NCI-H1092 treated with DMSO at 0.1 percent for 48 hours (cell line): ENCODE measurements around the gene ZCCHC24.

Experiments used
- DNase-seq: peaks from one replicate; lab custom pipeline; 2025; lab: John Stamatoyannopoulos, UW

ZCCHC24 gene

DNA sequence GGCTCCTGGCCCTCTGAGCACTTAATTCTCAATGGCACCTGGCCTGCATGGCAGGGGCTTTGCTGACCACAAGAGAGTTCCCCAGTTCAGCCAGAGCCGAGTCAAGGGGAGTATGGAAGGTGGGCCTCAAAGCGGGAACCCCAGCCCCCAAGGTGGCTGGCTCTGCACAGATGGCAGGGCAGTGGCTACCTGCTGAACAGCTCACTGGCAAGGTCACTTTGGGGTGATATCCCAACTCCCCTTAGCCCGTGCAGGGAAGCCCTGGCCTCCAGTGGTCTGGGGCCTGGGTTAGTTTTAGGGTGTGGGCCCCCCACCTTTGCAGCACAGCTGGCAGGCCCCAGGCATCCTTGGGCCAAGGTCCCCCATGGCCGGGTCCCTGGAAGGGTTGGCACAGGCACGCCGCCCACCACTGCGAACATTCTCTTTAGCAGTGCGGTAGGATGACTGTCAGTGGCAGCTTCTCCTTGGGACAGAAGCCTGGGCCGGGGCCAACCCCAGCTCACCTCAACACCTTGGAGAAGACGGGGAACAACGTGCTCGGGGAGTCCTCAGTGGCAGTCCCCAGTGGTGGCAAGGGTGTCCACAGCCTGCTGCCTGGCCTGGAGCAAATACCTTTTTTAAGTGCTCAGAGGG lies 61.3 kb downstream of the ZCCHC24 start:
- DNase-seq = no peak

GRCh38 chr10:79382491-79382941 lies 62.9 kb downstream of the ZCCHC24 start:
- DNase-seq = no peak

DNA sequence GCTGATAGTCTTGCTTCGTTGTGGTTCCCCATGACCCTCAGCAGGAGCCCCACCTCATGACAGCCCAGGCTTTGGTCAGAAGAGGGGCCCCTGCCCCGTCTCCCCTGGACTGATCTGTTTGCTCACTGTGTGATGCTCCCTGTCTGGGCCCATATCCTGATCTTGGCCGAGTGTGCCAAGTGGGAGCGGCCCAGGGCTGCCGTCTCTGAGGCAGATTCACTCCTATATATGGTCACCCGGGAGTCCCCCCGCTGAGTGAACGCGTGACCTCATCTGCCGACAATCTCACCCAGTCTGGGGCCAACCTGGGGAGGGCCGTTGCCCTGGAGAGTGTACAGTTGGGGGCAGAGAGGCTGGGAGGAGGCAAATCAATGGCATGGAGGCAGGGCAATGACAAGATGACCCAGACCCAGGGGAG lies 63.6 kb downstream of the ZCCHC24 start:
- DNase-seq = no peak

DNA sequence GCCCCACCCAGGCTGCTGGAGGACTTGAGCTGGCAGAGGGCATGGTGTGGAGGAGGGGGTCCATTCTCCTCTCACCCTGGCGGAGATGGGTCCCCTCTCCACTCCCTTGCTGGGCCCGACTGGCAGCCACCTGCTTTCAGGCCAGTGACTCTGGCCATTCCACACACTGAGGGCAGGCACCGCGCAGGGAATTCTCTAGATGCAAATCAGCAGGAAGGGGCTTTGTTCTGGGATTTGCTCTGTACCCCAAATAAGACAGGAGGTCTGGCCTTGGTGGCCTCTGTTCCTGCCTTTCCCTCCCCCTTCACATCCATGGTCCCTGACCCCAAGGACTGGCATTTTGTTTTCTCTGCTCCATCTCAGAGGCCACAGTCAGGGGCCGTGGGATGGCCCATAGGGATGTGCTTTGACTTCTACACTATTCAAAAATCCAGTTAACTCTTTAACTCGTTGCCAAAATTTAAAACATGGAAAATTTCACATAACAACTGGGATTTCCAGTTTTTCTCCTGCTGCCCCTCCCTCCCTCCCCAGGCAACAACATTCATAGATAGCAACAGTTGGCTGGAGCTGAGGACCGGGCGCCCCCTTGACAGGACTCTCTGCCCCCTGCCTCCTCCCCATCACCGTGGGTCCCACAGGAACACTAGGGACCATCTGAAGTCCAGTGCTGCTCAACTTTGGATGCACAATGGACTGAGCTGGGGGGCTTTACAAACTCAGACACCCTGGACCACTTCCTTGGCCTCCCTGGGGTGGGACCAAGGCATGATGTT lies 64.3 kb downstream of the ZCCHC24 start:
- no peak for DNase-seq

GRCh38 chr10:79380125-79380945 lies 65.1 kb downstream of the ZCCHC24 start:
- DNase-seq = peak; percentile 6

DNA sequence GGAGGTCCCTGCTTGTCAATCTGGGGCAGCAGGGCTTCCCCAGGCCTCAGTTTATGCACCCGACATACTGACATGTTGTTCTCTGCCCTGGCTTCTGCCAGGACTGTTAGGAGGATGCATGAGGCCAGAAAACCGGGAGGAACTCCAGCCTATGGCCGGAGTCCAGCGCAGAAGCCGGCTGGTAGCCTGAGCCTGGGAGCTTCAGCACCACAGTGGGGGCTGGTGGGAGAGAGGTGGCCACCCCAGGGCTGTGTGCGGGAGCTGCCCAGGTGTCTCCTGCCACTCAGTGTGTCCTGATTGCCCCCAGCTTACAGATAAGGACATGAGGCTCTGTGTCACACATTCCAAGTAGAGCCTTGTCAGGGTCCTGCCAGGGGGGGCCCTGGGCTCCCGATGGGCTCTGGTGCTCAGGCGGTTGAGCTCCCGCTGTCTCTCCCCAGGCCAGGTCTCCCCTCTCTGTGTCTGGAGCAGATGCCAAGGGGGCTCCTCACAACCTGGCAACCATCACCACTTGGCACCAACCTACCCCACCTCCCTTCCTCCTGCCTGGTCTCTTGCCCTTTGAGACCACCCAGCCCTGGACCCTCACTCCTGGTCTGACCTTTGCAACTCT lies 65.8 kb downstream of the ZCCHC24 start:
- DNase-seq = no peak

DNA sequence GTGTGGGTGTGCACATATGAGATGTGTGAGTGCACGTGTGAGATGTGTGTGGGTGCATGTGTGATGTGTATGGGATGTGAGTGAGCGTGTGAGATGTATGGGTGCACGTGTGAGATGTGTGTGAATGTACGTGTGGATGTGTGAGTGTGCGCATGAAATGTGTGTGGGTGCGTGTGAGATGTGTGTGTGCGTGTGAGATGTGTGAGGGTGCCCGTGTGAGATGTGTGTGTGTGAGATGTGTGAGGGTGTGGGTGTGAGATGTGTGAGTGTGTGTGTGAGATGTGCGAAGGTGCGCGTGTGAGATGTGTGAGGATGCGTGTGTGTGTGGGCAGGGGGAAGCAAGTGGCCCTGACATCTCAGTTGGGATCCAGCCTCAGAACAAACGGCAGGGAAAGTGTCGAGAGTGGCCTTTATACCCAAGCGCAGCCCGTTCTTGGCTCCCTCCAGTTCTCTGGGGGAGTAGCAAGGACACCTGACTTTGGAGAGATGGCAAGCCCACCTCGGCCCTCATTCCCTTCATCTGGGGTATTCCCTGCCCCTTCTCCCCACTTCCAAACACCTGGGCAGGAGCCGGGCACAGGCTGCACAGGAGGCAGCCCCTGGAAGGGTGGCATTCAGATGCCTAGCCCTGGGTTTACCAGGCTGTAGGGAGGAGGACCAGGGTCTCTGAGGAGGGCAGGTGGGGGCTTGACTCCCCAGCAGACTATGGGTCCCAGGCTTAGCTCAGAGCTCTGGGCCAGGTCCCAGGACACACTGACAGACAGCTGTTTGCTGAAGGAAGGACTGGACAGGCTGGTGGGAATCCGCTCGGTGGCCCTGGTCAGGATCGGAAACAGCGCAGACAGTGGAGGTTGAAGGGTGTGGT lies 66.5 kb downstream of the ZCCHC24 start:
- no peak for DNase-seq

DNA sequence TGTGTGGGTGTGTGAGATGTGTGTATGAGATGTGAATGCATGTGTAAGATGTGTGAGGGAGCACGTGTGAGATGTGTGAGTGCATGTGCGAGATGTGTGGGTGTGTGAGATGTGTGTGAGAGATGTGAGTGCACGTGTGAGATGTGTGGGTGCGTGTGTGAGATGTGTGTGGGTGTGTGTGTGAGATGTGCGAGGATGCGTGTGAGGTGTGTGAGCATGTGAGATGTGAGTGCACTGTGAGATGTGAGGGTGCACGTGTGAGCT lies 67.1 kb downstream of the ZCCHC24 start:
- DNase-seq = no peak

GRCh38 chr10:79377557-79378382 lies 67.7 kb downstream of the ZCCHC24 start:
- no peak for DNase-seq

DNA sequence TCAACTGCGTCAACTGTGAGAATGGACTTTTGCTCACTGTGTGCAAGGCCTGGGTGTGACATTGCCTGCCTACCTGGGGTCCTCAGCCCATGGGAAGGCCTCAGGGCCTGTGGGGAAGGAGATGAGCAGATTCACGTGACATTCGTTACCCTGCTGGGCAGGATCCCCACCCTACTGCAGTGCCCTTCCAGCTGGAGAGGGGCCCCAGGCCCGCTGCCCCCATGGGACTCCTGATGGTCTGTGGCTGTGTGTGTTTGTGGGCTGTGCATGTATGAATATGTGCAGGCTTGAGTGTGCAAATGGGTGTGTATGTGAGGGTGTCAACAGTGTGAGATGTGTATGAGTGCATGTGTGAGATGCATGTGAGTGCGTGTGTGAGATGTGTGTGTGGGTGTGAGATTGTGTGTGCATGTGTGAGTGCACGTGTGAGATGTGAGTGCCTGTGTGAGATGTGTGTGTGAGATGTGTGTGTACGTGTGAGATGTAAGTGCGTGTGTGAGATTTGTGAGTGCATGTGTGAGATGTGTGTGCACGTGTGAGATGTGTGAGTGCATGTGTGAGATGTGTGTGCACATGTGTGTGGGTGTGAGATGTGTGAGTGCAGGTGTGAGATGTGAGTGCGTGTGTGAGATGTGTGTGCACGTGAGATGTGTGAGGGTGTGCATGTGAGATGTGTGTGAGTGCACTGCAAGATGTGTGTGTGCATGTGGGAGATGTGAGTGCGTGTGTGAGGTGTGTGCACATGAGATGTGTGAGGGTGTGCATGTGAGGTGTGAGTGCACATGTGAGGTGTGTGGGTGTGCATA lies 68.5 kb downstream of the ZCCHC24 start:
- DNase-seq = no peak

DNA sequence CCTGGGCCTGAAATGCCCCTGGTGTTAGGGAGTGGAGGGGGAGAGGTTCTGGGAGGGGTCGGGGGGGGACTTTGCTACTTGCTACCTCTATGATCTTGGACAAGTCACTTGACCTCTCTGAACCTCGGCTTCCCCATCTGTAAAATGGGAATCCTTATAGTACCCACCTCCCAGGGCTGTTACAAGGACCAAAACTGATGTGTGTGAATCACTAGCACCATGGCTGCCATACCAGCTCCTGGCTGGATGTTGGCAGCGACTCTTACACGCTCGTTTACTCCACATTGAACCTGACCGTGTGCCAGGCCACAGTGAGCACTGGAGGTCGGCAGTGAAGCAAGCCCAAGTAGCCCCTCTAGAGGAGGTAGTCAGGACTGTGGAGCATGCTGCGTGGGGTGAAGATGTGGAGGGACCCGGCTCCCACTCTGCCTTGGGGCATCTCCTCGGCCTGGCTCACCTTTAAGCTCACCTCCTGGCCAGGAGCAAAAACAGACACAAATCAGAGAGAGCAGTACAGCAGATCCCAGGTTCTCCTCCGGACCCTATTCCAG lies 69.3 kb downstream of the ZCCHC24 start:
- no peak for DNase-seq

DNA sequence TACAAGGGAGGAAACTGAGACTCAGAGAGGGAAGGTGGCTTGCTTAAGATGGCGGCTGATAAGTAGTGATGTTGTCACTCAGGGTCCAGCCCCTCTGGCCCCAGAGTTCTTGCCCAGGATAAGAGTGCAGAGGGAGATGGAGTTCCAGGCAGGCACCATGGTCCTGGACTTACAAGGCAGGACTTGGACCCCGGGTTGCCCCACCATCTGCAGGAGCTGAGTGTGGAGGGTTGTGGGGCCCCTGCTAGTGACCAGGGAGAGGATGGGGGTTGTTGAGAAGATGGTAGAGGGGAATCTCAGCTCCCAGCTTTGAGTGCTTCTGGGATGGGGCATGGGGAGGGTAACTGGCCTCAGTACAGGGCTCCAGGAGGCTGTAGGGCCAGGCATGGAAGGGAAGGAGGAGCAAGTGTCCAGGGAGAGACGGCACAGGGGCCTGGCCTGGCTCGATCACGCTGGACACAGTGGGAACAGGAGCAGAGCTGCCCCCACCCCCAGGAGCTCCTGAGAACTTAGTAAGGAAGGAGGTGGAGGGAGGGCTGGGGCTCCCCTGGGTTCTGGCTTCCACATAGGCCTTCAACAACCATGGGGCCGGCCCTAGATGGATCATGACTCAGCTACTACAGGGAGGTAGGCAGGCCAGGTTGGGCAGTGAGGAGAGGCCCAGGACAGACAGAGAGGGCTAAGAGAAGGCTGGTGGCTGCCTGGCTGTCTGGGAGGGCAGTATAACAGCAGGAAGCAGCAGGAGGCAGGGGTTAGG lies 69.9 kb downstream of the ZCCHC24 start:
- DNase-seq = no peak

GRCh38 chr10:79374312-79375191 lies 70.9 kb downstream of the ZCCHC24 start:
- peak; percentile 14 for DNase-seq

DNA sequence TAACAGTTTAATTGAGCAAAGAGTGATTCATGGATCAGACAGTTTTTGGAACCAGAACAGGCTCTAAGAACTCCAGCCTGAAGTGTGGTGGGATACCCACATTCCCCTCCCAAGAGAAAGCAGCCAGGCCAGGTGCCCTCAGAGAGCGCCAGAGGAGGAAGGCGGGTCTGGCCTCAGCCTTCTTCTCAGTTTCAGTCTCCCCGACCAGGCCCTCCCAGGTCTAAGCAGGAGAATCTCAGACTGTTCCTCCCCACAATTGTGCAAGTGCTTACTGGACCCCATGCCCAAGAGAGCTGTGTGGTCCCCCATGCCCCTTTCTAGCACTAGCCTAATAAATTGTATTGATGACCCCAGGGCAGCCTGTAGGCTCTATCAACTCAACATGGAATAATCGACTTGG lies 72.6 kb downstream of the ZCCHC24 start:
- no peak for DNase-seq

- DNase-seq = no peak
Measured at GRCh38 chr10:79367426-79368189, 77.8 kb downstream of the ZCCHC24 start.

GRCh38 chr10:79361726-79362397 lies 83.6 kb downstream of the ZCCHC24 start:
- DNase-seq = no peak
